ENCODE results near the gene VGLL4.

GRCh38 chr3:11601446-11602238 is 42.1 kb downstream of the VGLL4 start:
- TF ChIP-seq FOXA1 (IDR thresholded peaks at IDR 0.05) = no peak
- TF ChIP-seq FOXK2 (IDR thresholded peaks at IDR 0.05) = no peak
- TF ChIP-seq NFRKB (IDR thresholded peaks at IDR 0.05) = no peak
- TF ChIP-seq CTBP1 (IDR thresholded peaks at IDR 0.05; ENCODE audit: borderline replicate concordance) = no peak
- TF ChIP-seq LEF1 (IDR thresholded peaks at IDR 0.05; ENCODE audit: borderline replicate concordance) = no peak
- TF ChIP-seq FOXM1 (IDR thresholded peaks at IDR 0.05; ENCODE audit: borderline replicate concordance) = no peak
- no peak for TF ChIP-seq SP1 (IDR thresholded peaks at IDR 0.05)
- TF ChIP-seq TARDBP (IDR thresholded peaks at IDR 0.05) = no peak
- TF ChIP-seq ELF4 (IDR thresholded peaks at IDR 0.05) = no peak
- TF ChIP-seq BHLHE40 (IDR thresholded peaks at IDR 0.05; ENCODE audit: borderline replicate concordance) = no peak
